ENCODE results near the gene CAMSAP2.
A peak's percentile ranks its signal among the peaks of the same experiment; 100 is the strongest.

The CAMSAP2 gene

DNA sequence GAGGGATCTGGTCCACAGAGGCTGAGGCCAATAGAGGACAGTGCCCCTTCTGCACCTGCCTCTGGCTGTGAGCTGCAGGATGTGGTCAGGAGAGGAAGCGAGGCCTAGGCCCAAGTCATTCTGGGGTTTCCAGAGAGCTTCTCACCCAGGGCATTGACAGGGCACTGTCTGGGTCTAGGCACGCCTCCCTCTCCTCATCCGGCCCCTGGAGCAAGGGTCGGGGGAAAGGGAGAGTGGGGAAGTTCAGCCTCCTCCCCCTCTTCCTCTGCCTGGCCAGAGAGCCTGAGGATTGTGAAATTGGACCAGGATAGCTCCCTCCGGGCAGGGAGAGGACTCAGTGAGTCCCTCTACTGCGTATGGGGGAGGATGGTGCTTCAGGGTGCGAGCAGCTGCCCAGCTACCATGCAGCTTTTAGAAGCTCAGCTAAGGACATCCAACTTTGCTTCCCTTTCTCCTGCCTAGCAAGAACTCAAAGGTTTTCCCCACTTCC is 149.7 kb downstream of the CAMSAP2 start:
- H3K9me3 ChIP-seq (ENCODE audit: control insufficient read depth, low read length): no peaks in the 10 kb centered on the region
- no peak overlapping the region for H3K4me3 ChIP-seq (ENCODE audit: insufficient read depth, low read depth, low read length)
- no peaks in the 10 kb centered on the region for H3K27me3 ChIP-seq (ENCODE audit: control insufficient read depth, insufficient read depth, low read length, poor library complexity, severe bottlenecking)
- 57 to 58% methylated on average over 7 of the region's 7 CpGs for WGBS, 2 experiments
- H3K4me1 ChIP-seq (ENCODE audit: control insufficient read depth, insufficient read depth, low read length): peaks cover 30% of the 10 kb centered on the region
- no peaks in the 10 kb centered on the region for H3K36me3 ChIP-seq (ENCODE audit: control insufficient read depth, insufficient read depth, low read length)
- H3K27ac ChIP-seq (ENCODE audit: insufficient read depth, low read depth, low read length, poor library complexity, severe bottlenecking): no peak overlapping the region

DNA sequence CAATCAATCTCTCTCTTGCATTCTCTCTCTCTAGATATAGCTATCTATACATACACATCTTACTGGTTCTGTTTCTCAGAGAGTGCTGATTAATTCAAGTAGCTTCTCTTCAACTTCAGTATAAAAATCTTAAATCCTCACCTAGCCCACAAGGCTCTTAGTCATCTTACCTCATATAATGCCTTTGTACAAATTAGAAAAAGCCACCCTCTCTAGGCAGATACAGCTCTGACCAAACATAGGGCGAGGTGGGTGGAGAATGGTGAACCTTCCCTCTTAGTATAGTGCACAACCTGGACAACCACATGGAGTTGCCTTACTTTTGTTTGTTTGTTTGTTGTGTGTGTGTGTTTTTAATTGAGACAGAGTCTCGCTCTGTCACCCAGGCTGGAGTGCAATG is 150.9 kb downstream of the CAMSAP2 start:
- no peak overlapping the region for H3K4me3 ChIP-seq (ENCODE audit: insufficient read depth, low read depth, low read length)
- H3K4me1 ChIP-seq (ENCODE audit: control insufficient read depth, insufficient read depth, low read length): peaks cover 41% of the 10 kb centered on the region
- no peaks in the 10 kb centered on the region for H3K36me3 ChIP-seq (ENCODE audit: control insufficient read depth, insufficient read depth, low read length)
- no peaks in the 10 kb centered on the region for H3K27me3 ChIP-seq (ENCODE audit: control insufficient read depth, insufficient read depth, low read length, poor library complexity, severe bottlenecking)
- no peaks in the 10 kb centered on the region for H3K9me3 ChIP-seq (ENCODE audit: control insufficient read depth, low read length)
- WGBS, 2 experiments: 91 to 99% methylated on average over 2 of the region's 2 CpGs
- no peak overlapping the region for H3K27ac ChIP-seq (ENCODE audit: insufficient read depth, low read depth, low read length, poor library complexity, severe bottlenecking)

DNA sequence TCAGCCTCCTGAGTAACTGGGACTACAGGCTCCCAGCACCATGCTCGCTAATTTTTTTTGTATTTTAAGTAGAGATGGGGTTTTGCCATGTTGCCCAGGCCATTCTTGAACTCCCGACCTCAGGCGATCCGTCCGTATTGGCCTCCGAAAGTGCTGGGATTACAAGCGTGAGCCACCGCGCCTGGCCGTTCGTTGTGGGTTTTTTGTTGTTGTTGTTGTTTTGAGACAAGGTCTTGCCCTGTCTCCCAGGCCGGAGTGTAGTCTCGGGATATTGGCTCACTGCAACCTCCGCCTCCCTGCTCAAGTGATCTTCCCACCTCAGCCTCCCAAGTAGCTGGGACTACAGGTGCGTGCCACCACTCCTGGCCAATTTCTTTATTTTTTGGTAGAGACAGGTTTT is 151.3 kb downstream of the CAMSAP2 start:
- no peak overlapping the region for H3K27ac ChIP-seq (ENCODE audit: insufficient read depth, low read depth, low read length, poor library complexity, severe bottlenecking)
- no peaks in the 10 kb centered on the region for H3K9me3 ChIP-seq (ENCODE audit: control insufficient read depth, low read length)
- 90 to 95% methylated on average over 15 of the region's 15 CpGs for WGBS, 2 experiments
- H3K4me3 ChIP-seq (ENCODE audit: insufficient read depth, low read depth, low read length): no peak overlapping the region
- H3K27me3 ChIP-seq (ENCODE audit: control insufficient read depth, insufficient read depth, low read length, poor library complexity, severe bottlenecking): no peaks in the 10 kb centered on the region
- H3K36me3 ChIP-seq (ENCODE audit: control insufficient read depth, insufficient read depth, low read length): no peaks in the 10 kb centered on the region
- peaks cover 46% of the 10 kb centered on the region for H3K4me1 ChIP-seq (ENCODE audit: control insufficient read depth, insufficient read depth, low read length)

DNA sequence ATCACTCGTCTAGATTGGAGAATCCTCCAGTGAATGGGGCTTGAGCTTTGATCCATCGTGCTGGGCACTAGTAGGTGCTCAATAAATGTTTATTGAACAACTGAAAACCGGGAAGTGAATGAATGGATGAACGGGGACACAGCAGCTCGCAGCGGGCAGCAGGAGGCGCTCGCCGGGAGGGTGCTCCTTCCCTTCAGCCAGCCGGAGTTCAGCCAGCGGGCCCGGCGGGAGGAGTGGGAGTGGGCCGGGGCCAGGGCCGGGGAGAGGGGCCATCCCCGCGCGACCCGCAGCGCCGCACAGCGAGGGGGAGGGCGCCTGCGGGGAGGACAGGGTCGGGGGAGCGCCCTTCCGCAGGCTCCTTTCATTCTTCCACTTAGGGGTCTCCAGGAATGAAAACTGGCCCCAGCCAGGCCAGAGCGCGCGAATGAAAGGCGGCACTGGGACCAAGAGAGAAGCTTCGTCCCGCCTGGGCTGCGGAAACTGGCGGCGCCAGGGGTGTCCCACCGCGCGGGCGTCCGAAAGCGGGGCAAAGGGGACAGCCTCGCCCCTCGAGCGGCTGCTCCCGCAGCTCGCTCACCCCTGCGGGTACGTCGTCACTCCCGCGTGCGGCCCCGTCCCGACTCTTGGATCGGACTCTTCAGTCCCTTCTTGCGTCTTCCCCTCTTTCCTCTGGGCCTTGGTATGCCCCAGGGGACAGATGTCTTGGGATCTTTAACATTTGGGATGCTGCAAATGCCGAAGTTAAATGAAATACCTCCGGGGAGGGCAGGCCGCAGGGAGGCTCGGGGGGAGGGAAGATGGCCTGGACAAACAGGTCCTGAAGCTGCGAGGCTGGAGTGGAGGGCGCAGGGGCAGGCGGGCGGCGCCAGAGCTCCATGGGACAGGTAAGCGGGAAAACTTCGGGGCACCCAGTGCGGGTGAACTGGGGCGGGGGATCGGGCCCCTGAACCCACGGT is 152.4 kb downstream of the CAMSAP2 start:
- Histone ChIP-seq H3K4me1 (ENCODE audit: control insufficient read depth, insufficient read depth, low read length) (peaks cover 57% of the 10 kb centered on the region), H3K36me3 (ENCODE audit: control insufficient read depth, insufficient read depth, low read length) (no peaks in the 10 kb centered on the region), H3K4me3 (ENCODE audit: insufficient read depth, low read depth, low read length) (peak overlapping the region; percentile 67), H3K9me3 (ENCODE audit: control insufficient read depth, low read length) (no peaks in the 10 kb centered on the region), H3K27me3 (ENCODE audit: control insufficient read depth, insufficient read depth, low read length, poor library complexity, severe bottlenecking) (no peaks in the 10 kb centered on the region), H3K27ac (ENCODE audit: insufficient read depth, low read depth, low read length, poor library complexity, severe bottlenecking) (peak overlapping the region; percentile 99)
- WGBS, 2 experiments: 1% methylated on average over 72 of the region's 72 CpGs

DNA sequence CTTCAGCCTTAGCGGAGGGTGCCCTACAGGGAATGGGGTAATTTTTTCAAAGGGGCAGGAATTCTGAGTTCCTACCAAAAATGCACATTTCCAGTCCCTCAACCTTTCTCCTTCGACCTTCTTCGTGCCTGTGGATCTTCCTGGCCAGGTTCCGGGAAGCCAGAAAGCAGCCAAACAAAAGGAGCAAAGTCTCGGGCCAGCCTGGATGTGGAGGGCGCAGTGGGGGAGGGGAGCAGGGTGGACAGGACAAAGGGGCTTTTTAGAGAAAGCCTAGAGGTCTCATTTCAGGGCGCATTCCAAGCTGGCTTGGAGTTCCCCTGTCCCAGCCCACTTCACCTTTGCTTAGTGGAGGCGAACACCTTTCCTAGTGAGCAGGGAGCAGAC is 153.1 kb downstream of the CAMSAP2 start:
- Histone ChIP-seq H3K27ac (ENCODE audit: insufficient read depth, low read depth, low read length, poor library complexity, severe bottlenecking) (peak overlapping the region; percentile 99), H3K4me1 (ENCODE audit: control insufficient read depth, insufficient read depth, low read length) (peaks cover 62% of the 10 kb centered on the region), H3K9me3 (ENCODE audit: control insufficient read depth, low read length) (no peaks in the 10 kb centered on the region), H3K36me3 (ENCODE audit: control insufficient read depth, insufficient read depth, low read length) (no peaks in the 10 kb centered on the region), H3K4me3 (ENCODE audit: insufficient read depth, low read depth, low read length) (peak overlapping the region; percentile 67), H3K27me3 (ENCODE audit: control insufficient read depth, insufficient read depth, low read length, poor library complexity, severe bottlenecking) (no peaks in the 10 kb centered on the region)
- 0% methylated on average over 8 of the region's 8 CpGs for WGBS, 2 experiments

DNA sequence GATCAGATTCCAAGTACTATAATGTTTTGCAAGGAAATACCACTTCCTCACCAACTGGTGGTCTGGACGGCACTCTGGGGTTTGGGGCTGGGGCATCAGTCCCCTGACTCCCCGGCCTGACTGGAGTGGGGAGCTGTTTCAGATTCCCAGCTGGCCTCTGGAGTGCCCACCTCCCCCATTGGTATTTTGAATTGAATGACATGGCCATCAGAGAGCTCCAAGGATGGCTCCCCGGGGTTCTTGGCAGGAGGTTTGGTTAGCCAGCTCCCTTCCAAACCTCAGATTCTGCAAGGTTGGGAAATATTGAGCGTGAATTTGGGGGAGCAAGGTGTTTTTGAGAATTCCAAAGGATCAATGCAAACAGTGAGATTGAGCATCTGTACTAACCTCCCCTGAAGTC is 153.9 kb downstream of the CAMSAP2 start:
- H3K4me3 ChIP-seq (ENCODE audit: insufficient read depth, low read depth, low read length): peak overlapping the region; percentile 67
- H3K4me1 ChIP-seq (ENCODE audit: control insufficient read depth, insufficient read depth, low read length): peaks cover 57% of the 10 kb centered on the region
- H3K36me3 ChIP-seq (ENCODE audit: control insufficient read depth, insufficient read depth, low read length): no peaks in the 10 kb centered on the region
- H3K27me3 ChIP-seq (ENCODE audit: control insufficient read depth, insufficient read depth, low read length, poor library complexity, severe bottlenecking): no peaks in the 10 kb centered on the region
- H3K27ac ChIP-seq (ENCODE audit: insufficient read depth, low read depth, low read length, poor library complexity, severe bottlenecking): peak overlapping the region; percentile 99
- H3K9me3 ChIP-seq (ENCODE audit: control insufficient read depth, low read length): no peaks in the 10 kb centered on the region
- 6 to 7% methylated on average over 4 of the region's 4 CpGs for WGBS, 2 experiments

DNA sequence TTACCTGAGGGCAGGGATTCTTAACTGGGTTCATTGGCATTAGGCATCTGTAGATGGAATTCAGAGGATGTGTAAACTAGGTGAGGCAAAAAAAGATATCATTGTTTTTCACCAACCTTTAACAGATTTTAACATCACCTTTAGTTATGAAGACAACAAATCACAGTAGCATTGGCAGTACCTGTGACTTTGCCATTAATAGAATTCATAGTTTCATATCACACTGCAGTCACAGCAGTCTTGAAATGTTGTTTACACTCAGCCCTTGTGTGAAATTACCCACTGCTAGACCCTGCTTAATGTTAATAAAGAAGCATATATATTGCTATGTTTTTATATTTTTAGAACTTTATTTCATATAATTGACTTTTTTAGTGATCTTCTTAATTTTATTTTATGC is 154.3 kb downstream of the CAMSAP2 start:
- no peaks in the 10 kb centered on the region for H3K27me3 ChIP-seq (ENCODE audit: control insufficient read depth, insufficient read depth, low read length, poor library complexity, severe bottlenecking)
- H3K9me3 ChIP-seq (ENCODE audit: control insufficient read depth, low read length): no peaks in the 10 kb centered on the region
- H3K4me3 ChIP-seq (ENCODE audit: insufficient read depth, low read depth, low read length): peak overlapping the region; percentile 67
- H3K27ac ChIP-seq (ENCODE audit: insufficient read depth, low read depth, low read length, poor library complexity, severe bottlenecking): no peak overlapping the region
- H3K4me1 ChIP-seq (ENCODE audit: control insufficient read depth, insufficient read depth, low read length): peaks cover 53% of the 10 kb centered on the region
- H3K36me3 ChIP-seq (ENCODE audit: control insufficient read depth, insufficient read depth, low read length): no peaks in the 10 kb centered on the region

DNA sequence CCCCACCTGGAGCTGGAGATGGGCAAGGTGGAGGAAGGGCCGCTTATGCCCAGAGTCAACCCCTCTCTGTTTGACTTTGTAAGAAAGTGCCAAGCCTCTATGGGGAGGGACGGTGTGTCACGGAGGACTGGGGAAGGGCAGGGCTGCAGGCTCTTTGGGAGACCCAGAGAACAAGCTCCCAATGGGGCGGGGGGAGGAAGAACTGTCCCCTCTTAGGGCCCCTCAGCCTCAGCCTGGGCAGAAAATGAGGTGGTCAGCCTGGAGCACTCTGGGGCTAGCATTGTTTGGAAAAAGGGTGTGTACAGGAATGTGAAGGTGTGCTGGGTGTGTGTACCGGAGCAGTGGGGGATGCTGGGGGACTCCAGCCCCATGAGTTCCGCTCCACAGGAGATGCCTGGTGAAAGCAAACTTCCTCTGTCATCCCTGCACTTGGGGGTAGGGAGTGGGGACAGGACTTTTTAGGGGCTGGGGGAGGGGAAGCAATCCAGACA is 154.8 kb downstream of the CAMSAP2 start:
- Histone ChIP-seq H3K9me3 (ENCODE audit: control insufficient read depth, low read length) (no peaks in the 10 kb centered on the region), H3K4me3 (ENCODE audit: insufficient read depth, low read depth, low read length) (peak overlapping the region; percentile 67), H3K27ac (ENCODE audit: insufficient read depth, low read depth, low read length, poor library complexity, severe bottlenecking) (no peak overlapping the region), H3K4me1 (ENCODE audit: control insufficient read depth, insufficient read depth, low read length) (peaks cover 49% of the 10 kb centered on the region), H3K36me3 (ENCODE audit: control insufficient read depth, insufficient read depth, low read length) (no peaks in the 10 kb centered on the region), H3K27me3 (ENCODE audit: control insufficient read depth, insufficient read depth, low read length, poor library complexity, severe bottlenecking) (no peaks in the 10 kb centered on the region)
- WGBS, 2 experiments: 13 to 21% methylated on average over 6 of the region's 6 CpGs

DNA sequence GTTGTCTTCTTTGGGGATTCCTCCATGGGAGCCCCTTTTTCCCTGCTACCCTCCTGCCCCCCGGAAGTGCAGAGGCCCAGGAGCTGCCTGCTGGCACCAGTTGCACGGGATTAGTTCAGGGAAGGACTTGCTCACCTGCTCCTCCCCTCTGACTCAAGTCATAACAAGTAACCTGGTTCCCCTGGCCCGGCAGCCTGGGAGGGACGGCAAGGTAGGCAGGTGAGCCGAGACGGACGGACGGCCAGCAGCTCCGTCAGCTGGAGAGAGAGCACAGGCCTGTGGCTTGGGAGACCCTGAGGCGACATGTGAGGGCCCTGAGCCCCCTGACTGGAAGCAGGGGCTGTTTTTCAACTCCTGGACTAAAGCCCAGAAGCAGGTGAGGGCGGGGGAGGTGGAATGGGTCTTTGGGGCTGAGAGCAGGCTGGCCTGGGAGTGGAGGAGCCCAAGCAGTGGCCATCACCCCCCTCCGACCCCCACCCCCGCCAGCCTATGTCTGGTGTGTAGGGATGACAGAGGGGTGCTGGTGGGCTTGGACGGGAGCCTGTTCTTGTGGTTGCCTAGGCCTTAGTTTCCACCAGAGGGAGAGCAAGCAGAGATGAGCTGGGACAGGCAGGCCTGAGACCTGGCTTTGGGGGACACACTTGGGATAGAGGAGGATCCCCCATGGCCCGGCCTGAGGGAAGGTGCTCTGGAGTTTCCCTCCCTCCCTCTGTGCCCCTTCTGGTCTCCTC is 156.2 kb downstream of the CAMSAP2 start, which contains the start of gene INAVA:
Gene INAVA (plus strand): TSS at position 189 of the 731 bp plus-strand sequence. CDS start 3,501 bp downstream, outside the sequence.
- Histone ChIP-seq H3K4me3 (ENCODE audit: insufficient read depth, low read depth, low read length) (peak within 1 kb of the TSS; percentile 67), H3K27me3 (ENCODE audit: control insufficient read depth, insufficient read depth, low read length, poor library complexity, severe bottlenecking) (no peaks in the 10 kb centered on the region), H3K27ac (ENCODE audit: insufficient read depth, low read depth, low read length, poor library complexity, severe bottlenecking) (no peak within 1 kb of the TSS), H3K9me3 (ENCODE audit: control insufficient read depth, low read length) (no peaks in the 10 kb centered on the region), H3K36me3 (ENCODE audit: control insufficient read depth, insufficient read depth, low read length) (peaks cover 11% of the 10 kb centered on the region), H3K4me1 (ENCODE audit: control insufficient read depth, insufficient read depth, low read length) (peaks cover 45% of the 10 kb centered on the region)
- 80 to 81% methylated on average over 15 of the region's 15 CpGs for WGBS, 2 experiments

DNA sequence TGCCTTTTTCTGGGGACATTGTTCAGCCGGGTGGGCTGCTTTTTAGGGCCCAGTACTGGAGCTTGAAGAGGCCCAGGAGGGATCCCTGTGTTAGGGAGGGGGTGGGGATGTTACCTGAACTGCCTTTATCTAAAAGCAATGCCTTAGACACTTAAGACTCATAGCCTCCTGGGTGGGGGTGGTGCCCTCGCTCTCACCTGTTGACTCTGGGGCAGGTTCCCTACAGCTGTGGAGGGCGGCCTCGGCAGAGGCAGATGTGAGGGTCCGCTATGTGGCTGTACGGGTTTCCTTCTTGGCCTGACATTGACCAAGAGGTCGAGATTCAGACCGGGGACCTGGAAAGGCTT is 156.7 kb downstream of the CAMSAP2 start:
- no peaks in the 10 kb centered on the region for H3K9me3 ChIP-seq (ENCODE audit: control insufficient read depth, low read length)
- peaks cover 45% of the 10 kb centered on the region for H3K4me1 ChIP-seq (ENCODE audit: control insufficient read depth, insufficient read depth, low read length)
- WGBS, 2 experiments: 93% methylated on average over 8 of the region's 8 CpGs
- no peak overlapping the region for H3K27ac ChIP-seq (ENCODE audit: insufficient read depth, low read depth, low read length, poor library complexity, severe bottlenecking)
- no peaks in the 10 kb centered on the region for H3K27me3 ChIP-seq (ENCODE audit: control insufficient read depth, insufficient read depth, low read length, poor library complexity, severe bottlenecking)
- peaks cover 16% of the 10 kb centered on the region for H3K36me3 ChIP-seq (ENCODE audit: control insufficient read depth, insufficient read depth, low read length)
- H3K4me3 ChIP-seq (ENCODE audit: insufficient read depth, low read depth, low read length): no peak overlapping the region
